ENCODE data around the gene PIP4P1.

GRCh38 chr14:20492486-20492885, 31.3 kb upstream of the PIP4P1 start:
- no peak for TF ChIP-seq CTCF (IDR thresholded peaks at IDR 0.05; ENCODE audit: low read length)
- TF ChIP-seq EZH2phosphoT487 (IDR thresholded peaks at IDR 0.05; ENCODE audit: low read length), result no peak

Measured in MM.1S (cell line).